Breast epithelium (tissue), 3 donors: ENCODE data around the gene VPS11.

Experiments
- CTCF ChIP-seq, 3 donors: fragments of 450-650 bp; IDR thresholded peaks; one replicate each; pipeline ENCODE4 v1.5.1; 2016 to 2017; ENCODE audit warnings: antibody characterized with exemption in 3 of 3, mild to moderate bottlenecking in 3 of 3, moderate library complexity in 3 of 3
- POLR2AphosphoS5 ChIP-seq, 3 donors: sonication (generic); formaldehyde crosslinking; IDR thresholded peaks; one replicate each; pipeline ENCODE4 v1.6.1; 2017; ENCODE audit warnings: antibody characterized with exemption in 3 of 3

DNA sequence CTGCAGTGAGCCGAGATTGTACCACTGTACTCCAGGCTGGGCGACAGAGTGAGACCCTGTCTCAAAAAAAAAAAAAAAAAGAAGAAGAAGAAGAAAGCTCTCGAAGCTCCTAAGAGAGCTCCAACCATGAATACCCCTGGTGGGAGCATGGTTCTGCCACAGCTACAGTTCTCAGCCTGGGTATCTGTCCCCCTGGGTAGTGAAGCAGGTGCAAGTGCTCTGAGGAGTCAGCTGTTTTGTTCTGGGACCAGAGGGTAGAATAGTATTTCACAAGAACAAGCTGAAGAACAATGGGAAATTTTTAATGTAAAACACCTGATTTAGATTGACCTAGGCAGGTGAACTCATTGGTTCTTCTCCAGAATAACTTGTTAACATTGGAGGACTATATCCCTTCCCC is 6.4 kb upstream of the VPS11 start:
- no peak for TF ChIP-seq CTCF (IDR thresholded peaks at IDR 0.05)
- TF ChIP-seq POLR2AphosphoS5 (IDR thresholded peaks at IDR 0.05), result no peak
